ENCODE data around the gene DAAM1.
A peak's percentile ranks its signal among the peaks of the same experiment; 100 is the strongest.

DAAM1 gene

DNA sequence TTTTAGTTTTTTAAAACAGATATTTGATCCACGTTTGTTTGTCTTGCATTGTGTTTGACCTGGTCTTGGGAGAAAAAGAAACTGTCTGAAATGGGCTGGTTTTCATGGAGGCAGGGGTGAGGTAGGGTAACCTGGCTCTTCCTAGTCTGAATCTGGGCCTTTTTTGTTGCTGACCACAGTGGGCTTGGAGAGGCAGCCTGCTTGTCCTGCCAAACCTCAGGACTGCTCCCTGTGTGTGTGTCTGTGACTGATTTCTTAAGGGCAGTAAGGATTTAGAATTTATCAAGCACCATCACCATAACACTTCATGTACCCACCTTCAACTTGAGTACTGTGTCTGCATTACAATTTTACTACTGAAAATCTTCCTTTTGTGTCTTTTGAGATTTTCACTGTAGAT is 28.5 kb downstream of the DAAM1 start:
- TF ChIP-seq CTCF (conservative IDR thresholded peaks at IDR 0.05): no peak
- peak overlapping the region; percentile 79 for H3K27ac ChIP-seq

GRCh38 chr14:59221568-59221967 is 33.1 kb downstream of the DAAM1 start:
- H3K27ac ChIP-seq: no peak overlapping the region
- no peak for TF ChIP-seq CTCF (conservative IDR thresholded peaks at IDR 0.05)

GRCh38 chr14:59224341-59224740 is 35.9 kb downstream of the DAAM1 start:
- H3K27ac ChIP-seq: no peak overlapping the region
- TF ChIP-seq CTCF (conservative IDR thresholded peaks at IDR 0.05): no peak

GRCh38 chr14:59225281-59225680 is 36.8 kb downstream of the DAAM1 start:
- H3K27ac ChIP-seq: no peak overlapping the region
- TF ChIP-seq CTCF (conservative IDR thresholded peaks at IDR 0.05): no peak

GRCh38 chr14:59228421-59228820 is 40.0 kb downstream of the DAAM1 start:
- TF ChIP-seq CTCF (conservative IDR thresholded peaks at IDR 0.05): no peak
- no peak overlapping the region for H3K27ac ChIP-seq

DNA sequence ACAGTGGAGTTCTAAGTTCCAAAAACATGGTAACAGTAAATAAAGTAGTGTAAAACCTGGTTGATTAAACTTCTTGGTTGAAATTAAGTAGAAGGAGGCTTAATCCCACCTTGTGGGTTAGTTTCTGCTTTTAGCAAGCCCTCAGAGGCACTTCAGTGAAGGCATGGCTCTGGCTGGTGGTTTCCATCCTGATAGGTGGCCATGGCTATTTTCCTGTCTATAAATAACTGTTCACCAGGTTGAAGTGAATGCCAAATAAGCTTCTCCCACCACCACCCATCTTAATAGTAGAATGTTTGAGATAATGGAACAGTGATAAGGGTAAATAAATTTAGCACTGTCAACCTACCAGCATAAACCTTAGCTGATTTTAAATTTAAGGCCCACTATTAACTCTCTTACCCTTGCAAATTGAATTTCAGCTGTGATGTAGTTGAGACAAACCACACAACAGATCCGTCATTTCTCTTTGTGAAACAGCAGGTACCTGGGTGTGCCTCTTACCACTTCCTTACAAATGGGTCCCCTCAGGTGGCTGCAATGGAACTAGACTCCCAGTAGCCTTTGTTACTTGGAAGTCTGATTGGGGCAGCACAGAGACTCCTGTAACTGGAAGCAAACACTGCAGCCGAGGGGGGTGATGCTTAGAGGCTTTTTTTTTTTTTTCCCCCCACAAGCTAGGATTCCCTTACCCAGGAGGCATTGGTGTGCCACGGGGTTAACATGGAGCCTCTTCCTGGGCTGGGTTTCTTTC is 41.4 kb downstream of the DAAM1 start:
- no peak overlapping the region for H3K27ac ChIP-seq
- TF ChIP-seq CTCF (conservative IDR thresholded peaks at IDR 0.05): no peak

GRCh38 chr14:59236195-59236594 is 47.7 kb downstream of the DAAM1 start:
- no peak for TF ChIP-seq CTCF (conservative IDR thresholded peaks at IDR 0.05)
- no peak overlapping the region for H3K27ac ChIP-seq

All from VCaP (cell line).